Thyroid gland (tissue), 4 donors: ENCODE measurements around the gene EML1.

Experiments
- POLR2A ChIP-seq, 2 donors: fragments of 450-650 bp; IDR thresholded peaks; one replicate each; pipeline ENCODE4 v1.6.1; 2017; ENCODE audit warnings: antibody characterized with exemption in 2 of 2, mild to moderate bottlenecking in 2 of 2, moderate library complexity in 1 of 2
- TF ChIP-seq, protein P1 (sequence below), 6 experiments: fragments of 200-600 bp in 3 of 6; fragments of 450-650 bp in 3 of 6; sonication (generic) in 3 of 6; IDR thresholded peaks; one replicate each; pipeline ENCODE4 v1.5.1; 2016 to 2019; ENCODE audit warnings: antibody characterized with exemption in 6 of 6, mild to moderate bottlenecking in 2 of 6, inconsistent platforms in 1 of 6, moderate library complexity in 1 of 6

DNA sequence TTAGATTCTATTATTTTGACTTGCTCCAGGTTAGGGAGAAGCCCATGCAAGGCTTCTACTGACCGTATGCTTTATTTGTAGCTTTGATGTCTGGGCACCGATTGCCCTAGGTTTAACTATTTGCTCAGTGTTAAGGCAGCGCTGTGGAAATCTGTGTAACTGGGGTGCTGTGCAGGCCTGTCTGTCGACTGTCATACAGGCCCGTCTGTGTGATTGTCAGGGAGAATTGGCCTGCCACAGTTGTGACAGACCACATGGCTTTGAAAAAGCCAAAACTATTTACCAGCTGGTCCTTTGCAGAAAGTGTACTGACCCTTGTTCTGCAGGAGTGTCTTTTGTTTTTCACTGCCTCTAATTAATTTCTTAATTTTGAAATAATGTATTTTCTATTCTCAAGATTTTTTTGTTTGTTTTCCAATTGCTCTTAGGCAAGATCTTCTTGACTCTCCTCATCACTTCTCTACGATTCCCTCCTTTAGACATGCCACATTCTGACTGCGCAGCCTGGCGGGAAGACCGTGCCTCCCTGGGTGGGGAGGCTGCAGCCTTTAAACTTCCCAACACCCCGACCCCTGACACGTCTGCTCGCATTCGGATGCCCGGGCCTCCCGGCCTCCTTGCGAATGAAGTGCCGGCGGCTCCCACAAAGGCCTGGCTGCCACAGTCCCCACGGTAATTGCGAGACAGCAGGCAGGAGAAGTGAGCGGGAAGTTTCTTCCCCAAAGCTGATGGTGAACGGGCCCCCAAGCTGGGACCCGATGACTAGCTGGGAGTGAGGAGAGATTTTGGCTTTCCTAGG lies 173.0 kb downstream of the EML1 start:
- TF ChIP-seq, protein P1, sequence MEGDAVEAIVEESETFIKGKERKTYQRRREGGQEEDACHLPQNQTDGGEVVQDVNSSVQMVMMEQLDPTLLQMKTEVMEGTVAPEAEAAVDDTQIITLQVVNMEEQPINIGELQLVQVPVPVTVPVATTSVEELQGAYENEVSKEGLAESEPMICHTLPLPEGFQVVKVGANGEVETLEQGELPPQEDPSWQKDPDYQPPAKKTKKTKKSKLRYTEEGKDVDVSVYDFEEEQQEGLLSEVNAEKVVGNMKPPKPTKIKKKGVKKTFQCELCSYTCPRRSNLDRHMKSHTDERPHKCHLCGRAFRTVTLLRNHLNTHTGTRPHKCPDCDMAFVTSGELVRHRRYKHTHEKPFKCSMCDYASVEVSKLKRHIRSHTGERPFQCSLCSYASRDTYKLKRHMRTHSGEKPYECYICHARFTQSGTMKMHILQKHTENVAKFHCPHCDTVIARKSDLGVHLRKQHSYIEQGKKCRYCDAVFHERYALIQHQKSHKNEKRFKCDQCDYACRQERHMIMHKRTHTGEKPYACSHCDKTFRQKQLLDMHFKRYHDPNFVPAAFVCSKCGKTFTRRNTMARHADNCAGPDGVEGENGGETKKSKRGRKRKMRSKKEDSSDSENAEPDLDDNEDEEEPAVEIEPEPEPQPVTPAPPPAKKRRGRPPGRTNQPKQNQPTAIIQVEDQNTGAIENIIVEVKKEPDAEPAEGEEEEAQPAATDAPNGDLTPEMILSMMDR (IDR thresholded peaks at IDR 0.05), result no peak
- TF ChIP-seq POLR2A (IDR thresholded peaks at IDR 0.05), result no peak
